Neural cell (in vitro differentiated cells): ENCODE measurements around the gene DISP3. TPM values are rescaled to one million over a fixed set of nuclear protein-coding genes. Genes with fewer than 3 reads are reported as not detected.

Source experiments
- H2AFZ ChIP-seq: fragments of 200-600, 300-800 bp; sonication (generic), shearing (Covaris generic); 2 replicates; pipeline ENCODE4 v1.6.0; 2014; ENCODE audit warnings: low read depth, mild to moderate bottlenecking, antibody characterized with exemption, low read length, moderate library complexity
- H3F3A ChIP-seq: fragments of 200-600 bp; shearing (Covaris generic); 2 replicates; pipeline ENCODE4 v1.6.1; 2016; ENCODE audit warnings: mild to moderate bottlenecking, moderate library complexity, mixed read lengths, antibody characterized with exemption, low read length; ENCODE audit not compliant: insufficient read depth, poor library complexity, severe bottlenecking
- H3K27ac ChIP-seq: fragments of 200-600, 300-800 bp; sonication (generic), shearing (Covaris generic); 2 replicates; pipeline ENCODE4 v1.5.1; 2014; ENCODE audit warnings: mild to moderate bottlenecking, low read length, moderate library complexity
- H3K27me3 ChIP-seq: fragments of 300-800, 200-600 bp; sonication (generic), shearing (Covaris generic); 2 replicates; pipeline ENCODE4 v1.6.0; 2014; ENCODE audit warnings: mild to moderate bottlenecking, low read depth, low read length, moderate library complexity; ENCODE audit not compliant: insufficient read depth
- H3K36me3 ChIP-seq: fragments of 300-800, 200-600 bp; sonication (generic), shearing (Covaris generic); 2 replicates; pipeline ENCODE4 v1.5.1; 2014; ENCODE audit warnings: mild to moderate bottlenecking, antibody characterized with exemption, low read length, moderate library complexity; ENCODE audit not compliant: insufficient read depth
- H3K4me2 ChIP-seq: fragments of 300-800, 200-600 bp; sonication (generic), shearing (Covaris generic); 2 replicates; pipeline ENCODE4 v1.6.0; 2014; ENCODE audit warnings: mild to moderate bottlenecking, low read length
- H3K4me3 ChIP-seq: fragments of 300-800, 200-600 bp; sonication (generic), shearing (Covaris generic); 2 replicates; pipeline ENCODE4 v1.5.1; 2014; ENCODE audit warnings: mild to moderate bottlenecking, low read length, moderate library complexity
- H3K79me2 ChIP-seq: fragments of 200-600 bp; shearing (Covaris generic); replicated peaks from 2 replicates; pipeline ENCODE4 v1.6.0; 2014; ENCODE audit warnings: mild to moderate bottlenecking, low read length, moderate library complexity; ENCODE audit not compliant: insufficient read depth
- H3K9ac ChIP-seq: fragments of 300-800, 200-600 bp; sonication (generic), shearing (Covaris generic); 2 replicates; pipeline ENCODE4 v1.6.1; 2016; ENCODE audit warnings: mild to moderate bottlenecking, low read length, mixed read lengths
- H3K9me2 ChIP-seq: fragments of 200-600 bp; shearing (Covaris generic); 2 replicates; pipeline ENCODE4 v1.6.1; 2016; ENCODE audit warnings: mild to moderate bottlenecking, low read length, mixed read lengths; ENCODE audit not compliant: insufficient read depth
- H3K9me3 ChIP-seq: fragments of 200-600, 300-800 bp; sonication (generic), shearing (Covaris generic); 2 replicates; pipeline ENCODE4 v1.6.1; 2016; ENCODE audit warnings: mild to moderate bottlenecking, mixed run types, low read length, moderate library complexity, mixed read lengths
- H4K20me1 ChIP-seq: fragments of 200-600 bp; shearing (Covaris generic); 2 replicates; pipeline ENCODE4 v1.6.1; 2016; ENCODE audit warnings: mild to moderate bottlenecking, mixed run types; ENCODE audit not compliant: insufficient read depth
- EP300 ChIP-seq: fragments of 450-650 bp; conservative IDR thresholded peaks from 2 replicates; pipeline ENCODE4 v1.6.1; 2014; ENCODE audit warnings: antibody characterized with exemption, mild to moderate bottlenecking, moderate library complexity; ENCODE audit not compliant: poor library complexity, severe bottlenecking
- EZH2 ChIP-seq: fragments of 200-600, 300-800 bp; shearing (Covaris generic), sonication (generic); IDR thresholded peaks from 2 replicates; pipeline ENCODE4 v1.6.1; 2014; ENCODE audit warnings: antibody characterized with exemption, low read length, borderline replicate concordance, mild to moderate bottlenecking; ENCODE audit not compliant: insufficient read depth, poor library complexity, severe bottlenecking
- MXI1 ChIP-seq: fragments of 450-650 bp; conservative IDR thresholded peaks from 2 replicates; pipeline ENCODE4 v1.6.1; 2014; ENCODE audit warnings: antibody characterized with exemption, mild to moderate bottlenecking; ENCODE audit not compliant: poor library complexity, severe bottlenecking
- POLR2AphosphoS5 ChIP-seq: IDR thresholded peaks from 2 replicates; pipeline ENCODE4 v1.6.1; 2012
- RAD21 ChIP-seq: fragments of 450-650 bp; conservative IDR thresholded peaks from 2 replicates; pipeline ENCODE4 v1.6.1; 2014; ENCODE audit warnings: antibody characterized with exemption, mild to moderate bottlenecking, moderate library complexity
- SMC3 ChIP-seq: fragments of 450-650 bp; conservative IDR thresholded peaks from 2 replicates; pipeline ENCODE4 v1.6.1; 2014; ENCODE audit warnings: antibody characterized with exemption, mild to moderate bottlenecking, moderate library complexity; ENCODE audit not compliant: poor library complexity
- TAF1 ChIP-seq: IDR thresholded peaks from 2 replicates; pipeline ENCODE4 v1.6.1; 2012; ENCODE audit warnings: low read depth
- polyA plus RNA-seq: library from polyadenylated mRNA; depleted of rRNA; stranded (reverse); fragments of >200 nt; gene quantifications from 2 replicates; pipeline ENCODE4 v1.2.3, GENCODE V29; 2014
- TF ChIP-seq, protein P1 (sequence below): fragments of 450-650 bp; IDR thresholded peaks from 2 replicates; pipeline ENCODE4 v1.5.1; 2014; ENCODE audit warnings: antibody characterized with exemption, mild to moderate bottlenecking, moderate library complexity; ENCODE audit not compliant: poor library complexity, severe bottlenecking
- TF ChIP-seq, protein P2 (sequence below): IDR thresholded peaks from 2 replicates; pipeline ENCODE4 v1.6.1; 2012; ENCODE audit warnings: borderline replicate concordance

Gene DISP3
- polyA plus RNA-seq, 1 donor from 2014 or later, result 14.9 TPM

DNA sequence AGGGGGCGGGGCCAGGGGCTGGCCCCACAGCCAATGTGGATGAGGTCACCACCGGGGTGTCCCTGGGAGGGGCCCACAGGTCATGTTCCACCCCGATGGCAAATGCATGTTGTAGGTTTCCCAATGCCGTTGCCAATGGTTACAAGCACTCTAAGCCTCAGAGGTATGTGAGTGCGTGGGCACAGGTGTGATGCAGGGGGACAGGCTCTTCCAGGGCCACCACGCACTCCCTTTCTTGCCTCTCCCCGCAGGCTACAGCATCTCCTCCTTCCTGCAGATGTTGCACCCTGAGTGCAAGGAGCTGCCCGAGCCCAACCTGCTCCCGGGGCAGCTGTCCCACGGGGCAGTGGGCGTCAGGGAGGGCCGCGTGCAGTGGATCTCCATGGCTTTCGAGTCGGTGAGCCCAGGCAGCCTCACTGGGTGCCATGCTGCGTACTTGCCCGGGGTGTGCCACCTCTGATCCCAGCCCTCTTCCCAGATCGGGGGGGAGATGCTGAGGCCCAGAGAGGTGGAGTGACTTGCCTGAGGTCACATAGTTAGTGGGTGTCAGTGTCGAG is 52.4 kb downstream of the DISP3 start:
- no peaks in the 10 kb centered on the region for H4K20me1 ChIP-seq
- no peaks in the 10 kb centered on the region for H3F3A ChIP-seq
- H3K4me2 ChIP-seq, result no peak overlapping the region
- no peak overlapping the region for H2AFZ ChIP-seq
- H3K9me3 ChIP-seq, result no peaks in the 10 kb centered on the region
- no peak overlapping the region for H3K4me3 ChIP-seq
- no peaks in the 10 kb centered on the region for H3K36me3 ChIP-seq
- TF ChIP-seq MXI1, result no peak
- TF ChIP-seq TAF1, result no peak
- TF ChIP-seq EZH2, result no peak
- no peak for TF ChIP-seq RAD21
- TF ChIP-seq, protein P1, sequence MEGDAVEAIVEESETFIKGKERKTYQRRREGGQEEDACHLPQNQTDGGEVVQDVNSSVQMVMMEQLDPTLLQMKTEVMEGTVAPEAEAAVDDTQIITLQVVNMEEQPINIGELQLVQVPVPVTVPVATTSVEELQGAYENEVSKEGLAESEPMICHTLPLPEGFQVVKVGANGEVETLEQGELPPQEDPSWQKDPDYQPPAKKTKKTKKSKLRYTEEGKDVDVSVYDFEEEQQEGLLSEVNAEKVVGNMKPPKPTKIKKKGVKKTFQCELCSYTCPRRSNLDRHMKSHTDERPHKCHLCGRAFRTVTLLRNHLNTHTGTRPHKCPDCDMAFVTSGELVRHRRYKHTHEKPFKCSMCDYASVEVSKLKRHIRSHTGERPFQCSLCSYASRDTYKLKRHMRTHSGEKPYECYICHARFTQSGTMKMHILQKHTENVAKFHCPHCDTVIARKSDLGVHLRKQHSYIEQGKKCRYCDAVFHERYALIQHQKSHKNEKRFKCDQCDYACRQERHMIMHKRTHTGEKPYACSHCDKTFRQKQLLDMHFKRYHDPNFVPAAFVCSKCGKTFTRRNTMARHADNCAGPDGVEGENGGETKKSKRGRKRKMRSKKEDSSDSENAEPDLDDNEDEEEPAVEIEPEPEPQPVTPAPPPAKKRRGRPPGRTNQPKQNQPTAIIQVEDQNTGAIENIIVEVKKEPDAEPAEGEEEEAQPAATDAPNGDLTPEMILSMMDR, result no peak
- no peak for TF ChIP-seq SMC3
- TF ChIP-seq EP300, result no peak
- TF ChIP-seq, protein P2, sequence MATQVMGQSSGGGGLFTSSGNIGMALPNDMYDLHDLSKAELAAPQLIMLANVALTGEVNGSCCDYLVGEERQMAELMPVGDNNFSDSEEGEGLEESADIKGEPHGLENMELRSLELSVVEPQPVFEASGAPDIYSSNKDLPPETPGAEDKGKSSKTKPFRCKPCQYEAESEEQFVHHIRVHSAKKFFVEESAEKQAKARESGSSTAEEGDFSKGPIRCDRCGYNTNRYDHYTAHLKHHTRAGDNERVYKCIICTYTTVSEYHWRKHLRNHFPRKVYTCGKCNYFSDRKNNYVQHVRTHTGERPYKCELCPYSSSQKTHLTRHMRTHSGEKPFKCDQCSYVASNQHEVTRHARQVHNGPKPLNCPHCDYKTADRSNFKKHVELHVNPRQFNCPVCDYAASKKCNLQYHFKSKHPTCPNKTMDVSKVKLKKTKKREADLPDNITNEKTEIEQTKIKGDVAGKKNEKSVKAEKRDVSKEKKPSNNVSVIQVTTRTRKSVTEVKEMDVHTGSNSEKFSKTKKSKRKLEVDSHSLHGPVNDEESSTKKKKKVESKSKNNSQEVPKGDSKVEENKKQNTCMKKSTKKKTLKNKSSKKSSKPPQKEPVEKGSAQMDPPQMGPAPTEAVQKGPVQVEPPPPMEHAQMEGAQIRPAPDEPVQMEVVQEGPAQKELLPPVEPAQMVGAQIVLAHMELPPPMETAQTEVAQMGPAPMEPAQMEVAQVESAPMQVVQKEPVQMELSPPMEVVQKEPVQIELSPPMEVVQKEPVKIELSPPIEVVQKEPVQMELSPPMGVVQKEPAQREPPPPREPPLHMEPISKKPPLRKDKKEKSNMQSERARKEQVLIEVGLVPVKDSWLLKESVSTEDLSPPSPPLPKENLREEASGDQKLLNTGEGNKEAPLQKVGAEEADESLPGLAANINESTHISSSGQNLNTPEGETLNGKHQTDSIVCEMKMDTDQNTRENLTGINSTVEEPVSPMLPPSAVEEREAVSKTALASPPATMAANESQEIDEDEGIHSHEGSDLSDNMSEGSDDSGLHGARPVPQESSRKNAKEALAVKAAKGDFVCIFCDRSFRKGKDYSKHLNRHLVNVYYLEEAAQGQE, result no peak
- TF ChIP-seq POLR2AphosphoS5, result no peak
- H3K9ac ChIP-seq, result no peak overlapping the region
- no peaks in the 10 kb centered on the region for H3K27me3 ChIP-seq
- no peaks in the 10 kb centered on the region for H3K9me2 ChIP-seq
- H3K79me2 ChIP-seq, result no peaks in the 10 kb centered on the region
- H3K27ac ChIP-seq, result no peak overlapping the region

DNA sequence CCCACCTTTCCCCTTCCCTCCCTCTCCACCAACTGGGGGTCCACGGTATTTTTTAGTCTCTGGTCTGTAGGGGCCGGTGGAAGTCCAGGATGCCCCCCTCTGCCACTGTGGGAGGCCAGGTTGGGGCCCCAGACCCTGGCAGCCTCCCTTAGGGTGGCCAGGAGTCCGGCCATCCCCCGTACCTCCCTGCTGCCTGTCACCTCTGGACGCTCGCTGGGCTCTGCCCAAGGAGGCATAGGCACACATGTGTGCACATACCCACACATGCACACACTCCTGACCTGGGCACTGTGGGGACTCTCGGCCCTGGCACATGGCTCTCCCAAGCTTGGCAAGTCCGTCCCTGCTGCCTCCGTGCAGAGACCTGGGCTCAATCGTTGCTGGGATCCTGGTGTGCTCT is 53.0 kb downstream of the DISP3 start:
- no peaks in the 10 kb centered on the region for H3K36me3 ChIP-seq
- H3K4me3 ChIP-seq, result no peak overlapping the region
- no peaks in the 10 kb centered on the region for H3K9me2 ChIP-seq
- no peaks in the 10 kb centered on the region for H3K27me3 ChIP-seq
- no peaks in the 10 kb centered on the region for H3F3A ChIP-seq
- H3K27ac ChIP-seq, result no peak overlapping the region
- H3K9ac ChIP-seq, result no peak overlapping the region
- no peaks in the 10 kb centered on the region for H3K79me2 ChIP-seq
- H2AFZ ChIP-seq, result no peak overlapping the region
- no peak overlapping the region for H3K4me2 ChIP-seq
- TF ChIP-seq, protein P2, result no peak
- no peak for TF ChIP-seq TAF1
- TF ChIP-seq, protein P1, result no peak
- no peak for TF ChIP-seq EP300
- TF ChIP-seq POLR2AphosphoS5, result no peak
- no peak for TF ChIP-seq EZH2
- TF ChIP-seq MXI1, result no peak
- no peak for TF ChIP-seq SMC3
- TF ChIP-seq RAD21, result no peak
- no peaks in the 10 kb centered on the region for H4K20me1 ChIP-seq
- no peaks in the 10 kb centered on the region for H3K9me3 ChIP-seq
